ENCODE results near the gene COMT.

COMT gene

DNA sequence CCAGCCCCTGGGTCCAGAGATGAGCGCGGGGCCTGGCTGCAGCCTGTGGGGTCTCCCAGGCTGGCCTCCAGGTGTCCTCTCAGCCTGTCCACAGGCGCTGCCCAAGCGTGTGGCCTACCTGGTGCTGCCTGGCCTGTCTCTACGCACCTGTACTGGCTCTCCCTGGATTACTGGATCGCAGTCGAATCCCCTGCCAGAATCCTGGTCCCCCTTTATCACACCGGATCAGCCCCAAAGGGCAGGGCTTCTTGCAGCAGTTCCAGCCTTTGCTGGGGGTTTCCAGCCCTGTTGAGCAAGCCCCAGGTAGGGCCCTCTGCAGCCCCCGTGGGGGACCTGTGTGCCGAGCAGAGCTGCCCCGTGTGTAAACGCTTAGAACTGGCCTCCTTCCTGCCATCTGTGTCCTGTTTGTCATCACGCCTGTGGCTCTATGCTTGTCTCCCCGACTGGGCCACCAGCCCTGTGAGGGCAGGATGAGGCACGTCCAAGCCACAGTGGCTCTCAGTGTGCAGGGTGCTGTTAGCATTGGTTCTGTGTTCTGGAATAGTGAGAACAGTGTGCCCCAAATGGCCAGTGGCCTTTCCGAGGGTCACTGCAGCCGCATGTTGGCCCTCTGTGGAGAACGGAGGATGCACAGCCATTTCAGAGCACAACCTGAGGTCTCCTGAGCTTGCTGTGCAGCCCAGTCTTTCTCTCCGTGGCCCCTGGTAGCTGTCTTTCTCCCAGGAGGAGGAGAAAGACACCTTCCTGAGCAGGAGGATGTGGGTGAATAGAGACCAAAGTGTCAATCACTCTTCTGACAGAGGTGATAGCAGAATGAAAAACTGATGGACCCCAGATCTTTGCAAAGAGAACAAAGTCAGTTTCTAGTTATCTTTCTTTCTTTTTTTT is 13.9 kb downstream of the COMT start:
- DNase-seq (ENCODE audit: low read depth in 1 of 2, low spot score in 1 of 2) = no peak

DNA sequence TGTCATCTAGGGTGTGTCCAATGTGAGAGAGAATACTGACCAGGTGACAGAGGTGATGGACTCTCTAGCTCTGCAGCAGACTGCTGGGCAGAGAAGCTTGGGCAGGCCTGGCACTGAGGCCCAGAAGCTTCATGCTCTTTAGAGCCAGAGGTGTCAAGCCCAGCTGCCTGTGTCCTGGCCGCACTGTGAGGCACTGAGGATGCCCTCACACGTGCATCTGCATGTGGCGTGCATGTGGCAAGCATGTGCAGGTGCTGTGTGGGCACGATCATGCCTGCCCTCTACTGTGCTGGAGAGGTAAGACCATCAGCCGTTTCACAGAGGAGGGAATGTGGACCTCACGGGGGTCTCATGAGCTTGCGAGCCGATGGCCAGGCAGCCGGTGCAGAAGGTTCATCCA is 15.9 kb downstream of the COMT start:
- DNase-seq (ENCODE audit: low read depth in 1 of 2, low spot score in 1 of 2) = no peak

DNA sequence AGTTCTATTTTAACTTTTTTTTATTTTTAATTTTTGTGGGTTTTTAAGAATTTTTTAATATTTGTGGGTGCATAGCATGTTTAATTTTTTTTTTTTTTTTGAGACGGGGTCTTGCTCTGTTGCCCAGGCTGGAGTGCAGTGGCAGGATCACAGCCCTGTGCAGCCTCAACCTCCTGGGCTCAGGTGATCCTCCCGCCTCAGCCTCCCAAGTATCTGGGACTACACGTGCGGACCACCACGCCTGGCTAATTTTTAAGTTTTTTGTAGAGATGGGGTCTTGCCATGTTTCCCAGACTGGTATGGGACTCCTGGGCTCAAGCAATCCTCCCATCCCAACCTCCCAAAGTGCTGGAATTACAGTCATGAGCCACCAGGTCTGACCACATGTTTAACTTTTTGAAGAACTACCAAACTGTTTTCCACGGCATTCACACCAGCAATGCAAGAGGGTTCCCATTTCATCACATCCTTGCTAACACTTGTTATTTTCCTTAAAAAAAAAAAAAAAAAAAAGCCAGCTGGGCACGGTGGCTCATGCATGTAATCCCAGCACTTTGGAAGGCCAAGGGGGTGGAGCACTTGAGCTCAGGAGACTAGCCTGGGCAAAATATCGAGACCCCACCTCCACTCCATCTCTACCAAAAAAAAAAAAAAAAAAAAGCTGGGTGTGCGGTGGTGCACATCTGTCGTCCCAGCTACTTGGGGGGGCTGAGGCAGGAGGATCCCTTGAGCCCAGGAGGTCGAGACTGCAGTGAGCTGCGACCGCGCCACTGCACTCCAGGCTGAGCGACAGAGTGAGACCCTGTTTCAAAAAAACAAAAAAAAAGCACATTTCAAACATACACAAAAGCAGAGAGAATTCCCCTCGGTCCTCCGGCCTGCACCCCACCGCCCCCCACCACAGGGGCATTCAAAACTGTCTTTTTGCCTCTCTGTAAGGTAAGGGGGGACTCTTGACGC is 16.8 kb downstream of the COMT start:
- no peak for DNase-seq (ENCODE audit: low read depth in 1 of 2, low spot score in 1 of 2)

DNA sequence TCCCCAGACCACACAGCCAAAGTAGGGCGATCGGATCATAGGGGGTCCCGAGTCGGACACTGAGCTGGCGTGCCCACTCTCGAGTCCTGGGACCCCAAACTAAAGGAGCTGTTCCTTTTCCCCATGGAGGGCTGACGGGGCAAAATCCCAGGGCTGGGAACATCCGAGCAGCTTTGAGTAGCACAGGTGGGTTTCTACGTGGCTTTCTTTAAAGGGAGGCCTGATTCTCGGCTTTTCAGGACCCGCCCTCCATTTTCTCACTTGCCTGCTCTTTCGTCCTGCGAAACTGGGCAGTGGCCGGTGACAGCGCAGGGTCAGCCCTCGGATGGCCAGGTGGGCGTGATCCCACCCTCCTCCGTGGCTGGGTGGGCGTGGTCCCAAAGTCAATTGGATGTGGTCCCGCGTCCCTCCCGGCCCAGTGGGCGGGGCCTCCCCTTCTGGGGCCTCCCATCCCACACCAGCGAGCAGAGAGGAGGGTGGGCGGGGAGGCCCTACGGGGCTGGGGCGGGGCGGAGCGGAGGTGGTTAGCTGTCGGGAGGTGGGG is 17.5 kb downstream of the COMT start:
- no peak for DNase-seq (ENCODE audit: low read depth in 1 of 2, low spot score in 1 of 2)

DNA sequence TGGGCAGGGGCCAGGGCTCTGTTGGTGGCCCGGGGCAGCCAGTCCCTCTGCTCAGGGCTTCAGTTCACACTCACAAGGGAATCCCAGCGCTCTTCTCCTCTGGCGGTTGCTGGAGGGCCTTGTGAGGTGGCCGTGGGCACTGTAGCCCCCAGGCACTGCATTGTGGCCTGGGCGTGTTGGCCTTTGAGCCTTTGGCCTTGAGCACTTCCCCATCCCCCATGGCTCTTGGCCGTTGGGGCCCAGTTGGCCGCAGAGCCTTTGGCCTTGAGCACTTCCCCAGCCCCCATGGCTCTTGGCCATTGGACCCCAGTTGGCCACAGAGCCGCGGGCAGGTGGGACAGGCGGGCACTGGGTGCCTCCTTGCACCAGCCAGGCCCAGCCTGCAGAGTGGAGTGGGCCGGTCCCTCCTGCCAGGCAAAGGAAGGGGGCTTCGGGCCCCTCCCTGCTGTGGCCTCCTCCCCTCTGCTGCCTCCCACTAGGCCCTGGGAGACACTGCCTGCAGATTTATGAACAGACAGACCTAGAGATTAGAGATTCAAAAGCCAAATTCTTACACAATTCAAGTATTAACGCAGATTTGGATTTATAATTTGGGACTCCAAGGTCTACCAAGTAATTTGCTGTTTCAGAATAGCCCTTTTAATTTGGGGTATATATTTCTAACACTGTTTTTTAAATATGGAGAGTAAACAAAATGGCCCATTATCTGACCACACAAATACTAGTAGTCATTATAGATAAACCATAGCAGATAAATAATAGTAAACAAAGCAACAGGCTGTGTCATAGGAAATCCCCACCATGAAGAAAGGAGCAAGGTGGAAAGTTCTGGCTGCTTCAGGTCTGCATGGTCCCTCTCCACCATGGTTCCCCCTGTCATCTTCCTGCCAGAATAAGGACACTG is 18.3 kb downstream of the COMT start:
- DNase-seq (ENCODE audit: low read depth in 1 of 2, low spot score in 1 of 2) = no peak

DNA sequence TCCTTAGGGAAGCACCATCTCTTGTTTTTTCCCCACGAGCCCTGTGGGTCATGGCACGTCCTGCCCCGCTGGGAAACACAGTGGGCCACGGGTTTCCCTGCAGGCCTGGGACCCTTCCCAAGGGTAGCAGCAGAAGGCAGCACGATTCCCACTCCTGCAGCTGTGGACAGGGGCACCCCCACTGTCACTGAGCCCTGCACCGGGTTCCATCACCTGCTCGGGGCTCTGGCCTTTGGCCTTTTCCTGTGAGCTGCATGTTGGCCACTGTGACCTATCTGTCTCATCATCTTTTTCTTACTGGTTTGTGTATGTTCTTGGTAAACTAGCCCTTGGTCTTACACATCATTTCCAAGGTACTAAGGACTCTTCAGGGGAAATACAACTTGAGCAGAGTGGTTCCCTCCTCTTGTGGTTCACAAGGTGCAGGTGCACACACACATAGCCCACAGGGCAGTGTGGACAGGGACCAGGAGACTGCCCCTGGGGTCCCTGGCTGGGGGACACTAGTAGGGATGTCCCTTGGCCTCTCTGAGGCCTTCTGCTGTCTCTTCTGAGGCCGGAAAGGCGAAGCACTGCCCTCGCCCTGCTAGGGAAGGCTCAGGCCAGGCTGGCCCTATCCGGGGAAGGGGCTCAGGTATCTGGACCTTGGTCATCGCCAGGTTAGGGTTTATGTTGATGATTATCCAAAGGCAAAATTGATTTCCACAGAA is 19.1 kb downstream of the COMT start:
- no peak for DNase-seq (ENCODE audit: low read depth in 1 of 2, low spot score in 1 of 2)

DNA sequence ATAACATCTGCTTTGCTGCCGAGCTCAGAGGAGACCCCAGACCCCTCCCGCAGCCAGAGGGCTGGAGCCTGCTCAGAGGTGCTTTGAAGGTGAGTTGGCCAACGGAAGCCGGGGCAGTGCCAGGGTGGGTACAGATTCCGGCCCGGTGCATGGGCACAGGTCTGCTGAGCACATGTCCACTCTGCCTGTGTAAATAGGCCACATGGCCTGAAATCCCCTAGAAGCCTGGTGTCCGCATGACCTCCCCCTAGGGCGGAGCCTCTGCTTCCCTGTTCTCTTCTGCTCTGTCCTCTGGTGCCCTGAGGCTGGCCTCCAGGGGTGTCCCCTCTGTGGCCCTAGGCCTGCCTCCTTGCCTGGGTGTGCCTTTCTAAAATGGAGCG is 19.6 kb downstream of the COMT start:
- no peak for DNase-seq (ENCODE audit: low read depth in 1 of 2, low spot score in 1 of 2)

DNA sequence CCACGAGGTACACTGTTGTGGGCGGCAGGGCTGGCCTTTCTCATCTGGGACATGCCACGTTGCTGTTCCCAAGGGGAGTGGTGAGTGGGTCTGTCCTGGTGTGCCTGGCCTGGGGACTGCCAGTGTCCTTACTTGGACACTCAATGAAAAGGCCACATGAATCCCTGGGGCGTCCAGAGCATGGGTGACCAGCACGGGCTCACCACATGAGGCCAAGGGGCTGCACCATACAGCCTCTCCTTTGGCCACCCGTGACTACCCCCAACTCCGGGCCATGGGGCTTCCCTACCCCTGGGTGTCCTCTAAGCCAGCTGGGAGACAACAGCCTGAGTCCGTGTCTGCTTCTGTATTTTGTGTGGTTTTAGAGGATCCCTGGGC is 20.3 kb downstream of the COMT start:
- DNase-seq (ENCODE audit: low read depth in 1 of 2, low spot score in 1 of 2) = no peak

DNA sequence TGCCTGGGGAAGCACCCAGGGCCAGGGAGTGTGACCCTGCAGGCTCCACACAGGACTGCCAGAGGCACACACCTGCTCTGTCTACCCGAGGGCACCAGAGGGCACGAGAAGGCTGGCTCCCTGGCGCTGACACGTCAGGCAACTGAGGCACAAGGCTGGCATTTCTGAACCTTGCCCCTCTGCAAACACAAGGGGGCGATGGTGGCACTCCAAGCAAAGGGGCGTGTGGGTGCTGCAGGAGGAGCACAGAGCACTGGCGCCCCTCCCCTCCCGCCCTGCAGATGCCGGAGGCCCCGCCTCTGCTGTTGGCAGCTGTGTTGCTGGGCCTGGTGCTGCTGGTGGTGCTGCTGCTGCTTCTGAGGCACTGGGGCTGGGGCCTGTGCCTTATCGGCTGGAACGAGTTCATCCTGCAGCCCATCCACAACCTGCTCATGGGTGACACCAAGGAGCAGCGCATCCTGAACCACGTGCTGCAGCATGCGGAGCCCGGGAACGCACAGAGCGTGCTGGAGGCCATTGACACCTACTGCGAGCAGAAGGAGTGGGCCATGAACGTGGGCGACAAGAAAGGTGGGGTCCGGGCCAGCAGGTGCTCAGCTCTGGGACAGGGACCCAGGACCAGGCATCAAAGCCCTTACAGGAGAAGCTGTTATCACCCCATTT is 20.8 kb downstream of the COMT start:
- peak in 1 of 2 donors; percentile 48 for DNase-seq (ENCODE audit: low read depth in 1 of 2, low spot score in 1 of 2)

DNA sequence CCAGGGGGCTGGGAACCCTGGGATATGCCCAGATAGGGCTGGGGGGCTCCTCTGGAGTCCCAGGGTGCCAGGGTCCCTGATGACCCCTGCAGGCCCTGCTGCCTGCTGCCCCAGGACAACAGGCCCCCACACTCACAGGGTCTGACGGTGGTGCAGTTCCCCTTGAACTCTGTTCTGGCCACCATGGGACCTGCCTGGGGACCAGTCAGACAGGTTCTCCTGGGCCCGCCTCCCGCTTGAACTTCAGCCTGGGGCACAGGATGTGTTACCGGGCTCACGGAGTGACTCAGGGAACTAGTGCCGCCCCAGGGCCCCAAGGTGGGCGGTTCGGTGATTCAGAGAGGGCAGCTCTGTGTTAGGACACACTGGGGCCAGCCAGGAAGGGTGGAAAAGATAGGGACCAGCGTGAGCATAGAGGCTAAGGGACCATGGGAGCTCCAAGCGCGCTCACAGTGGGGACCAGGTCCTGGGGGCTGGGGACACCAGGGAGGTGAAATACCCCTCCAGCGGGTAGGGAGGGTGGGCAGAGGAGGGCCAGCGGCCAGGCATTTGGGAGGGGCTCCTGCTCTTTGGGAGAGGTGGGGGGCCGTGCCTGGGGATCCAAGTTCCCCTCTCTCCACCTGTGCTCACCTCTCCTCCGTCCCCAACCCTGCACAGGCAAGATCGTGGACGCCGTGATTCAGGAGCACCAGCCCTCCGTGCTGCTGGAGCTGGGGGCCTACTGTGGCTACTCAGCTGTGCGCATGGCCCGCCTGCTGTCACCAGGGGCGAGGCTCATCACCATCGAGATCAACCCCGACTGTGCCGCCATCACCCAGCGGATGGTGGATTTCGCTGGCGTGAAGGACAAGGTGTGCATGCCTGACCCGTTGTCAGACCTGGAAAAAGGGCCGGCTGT is 21.6 kb downstream of the COMT start:
- no peak for DNase-seq (ENCODE audit: low read depth in 1 of 2, low spot score in 1 of 2)

DNA sequence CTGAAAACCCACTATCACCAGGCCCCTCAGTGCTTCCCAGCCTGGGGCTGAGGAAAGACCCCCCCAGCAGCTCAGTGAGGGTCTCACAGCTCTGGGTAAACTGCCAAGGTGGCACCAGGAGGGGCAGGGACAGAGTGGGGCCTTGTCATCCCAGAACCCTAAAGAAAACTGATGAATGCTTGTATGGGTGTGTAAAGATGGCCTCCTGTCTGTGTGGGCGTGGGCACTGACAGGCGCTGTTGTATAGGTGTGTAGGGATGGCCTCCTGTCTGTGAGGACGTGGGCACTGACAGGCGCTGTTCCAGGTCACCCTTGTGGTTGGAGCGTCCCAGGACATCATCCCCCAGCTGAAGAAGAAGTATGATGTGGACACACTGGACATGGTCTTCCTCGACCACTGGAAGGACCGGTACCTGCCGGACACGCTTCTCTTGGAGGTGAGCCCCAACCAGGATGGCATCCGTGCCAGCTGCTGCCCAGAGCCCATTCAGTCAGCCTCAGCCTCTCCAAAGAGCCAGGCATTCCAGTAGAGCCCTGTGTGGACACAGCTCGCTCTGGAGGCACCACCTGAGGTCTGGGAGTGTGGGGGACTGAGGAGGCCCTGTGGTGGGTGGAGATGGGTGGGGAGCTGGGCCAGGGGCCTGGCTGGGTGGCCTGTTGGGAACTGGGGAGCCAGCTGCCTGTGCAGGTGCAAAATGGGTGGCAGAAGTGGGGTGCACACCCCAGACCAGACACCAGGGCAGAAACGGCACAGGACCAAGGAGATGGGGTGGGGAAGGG is 22.5 kb downstream of the COMT start:
- no peak for DNase-seq (ENCODE audit: low read depth in 1 of 2, low spot score in 1 of 2)

DNA sequence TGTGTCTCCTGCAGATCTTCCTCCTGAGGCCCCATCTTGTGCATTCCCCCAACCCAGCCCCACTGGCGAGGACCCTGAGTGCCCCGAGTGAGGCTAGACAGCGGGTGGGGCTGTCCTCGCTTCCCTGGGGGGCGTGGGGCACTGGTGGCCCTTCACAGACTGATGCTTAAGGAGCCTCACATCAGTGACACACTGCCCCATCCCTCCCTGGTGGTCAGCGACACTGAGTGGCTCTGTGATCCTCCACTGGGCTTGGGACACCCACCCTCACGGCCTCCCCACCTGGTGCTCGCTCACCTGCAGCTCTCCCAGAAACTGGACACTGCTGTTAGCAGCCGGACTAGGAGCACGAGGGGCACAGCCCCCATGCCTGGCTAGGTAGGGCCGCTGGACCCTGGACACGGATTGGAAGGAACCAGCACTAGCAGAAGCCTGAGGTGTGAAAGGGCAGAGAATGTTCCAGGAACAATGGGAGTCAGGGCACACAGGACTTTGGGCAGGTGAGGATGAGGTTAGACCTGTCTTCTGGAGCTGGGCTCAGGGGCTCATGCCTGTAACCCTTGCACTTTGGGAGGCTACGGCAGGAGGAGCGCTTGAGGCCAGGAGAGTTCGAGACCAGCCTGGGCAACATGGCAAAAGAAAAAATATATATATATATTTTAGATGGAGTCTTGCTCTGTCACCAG is 23.3 kb downstream of the COMT start:
- no peak for DNase-seq (ENCODE audit: low read depth in 1 of 2, low spot score in 1 of 2)

DNA sequence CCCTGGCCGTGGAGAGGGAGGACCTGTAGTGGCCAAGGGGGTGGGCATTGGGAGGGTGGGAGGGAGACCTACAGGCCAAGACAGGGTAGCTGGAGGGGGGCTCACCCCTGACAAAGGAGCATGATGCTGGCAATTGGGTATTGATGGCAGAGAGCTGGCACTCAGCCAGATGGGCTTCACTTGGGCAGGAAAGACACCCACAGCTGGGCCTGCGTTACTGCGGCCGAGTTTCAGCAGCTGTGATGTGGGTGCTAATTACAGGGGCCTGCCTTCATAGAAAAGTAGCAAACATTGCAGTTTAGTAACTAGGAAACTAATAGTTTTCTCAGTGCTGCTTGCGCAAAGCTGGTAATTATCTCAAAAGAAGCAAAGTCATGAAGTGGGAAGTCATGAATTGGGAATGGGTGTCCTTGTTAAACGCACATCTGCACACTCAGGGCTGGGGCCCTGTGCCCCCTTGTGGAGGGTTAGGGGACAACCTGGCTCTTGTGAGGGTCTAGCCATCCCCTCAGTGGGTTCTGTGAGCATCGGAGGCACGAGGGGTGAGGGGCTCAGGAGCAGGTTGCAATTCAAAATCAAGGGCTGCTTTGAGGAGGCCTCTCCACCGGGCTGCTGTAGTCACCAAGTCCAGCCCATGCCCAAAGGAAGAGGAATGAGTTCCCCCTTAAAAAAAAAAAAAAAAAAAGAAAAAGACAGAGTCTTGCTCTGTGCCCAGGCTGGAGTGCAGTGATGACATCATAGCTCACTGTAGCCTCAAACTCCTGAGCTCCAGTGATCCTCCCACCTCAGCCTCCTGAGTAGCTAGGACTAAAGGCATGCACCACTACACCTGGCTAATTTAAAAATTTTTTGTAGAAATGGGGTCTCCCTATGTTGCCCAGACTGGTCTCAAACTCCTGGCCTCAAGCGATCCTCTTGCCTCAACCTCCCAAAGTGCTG is 24.5 kb downstream of the COMT start:
- no peak for DNase-seq (ENCODE audit: low read depth in 1 of 2, low spot score in 1 of 2)

DNA sequence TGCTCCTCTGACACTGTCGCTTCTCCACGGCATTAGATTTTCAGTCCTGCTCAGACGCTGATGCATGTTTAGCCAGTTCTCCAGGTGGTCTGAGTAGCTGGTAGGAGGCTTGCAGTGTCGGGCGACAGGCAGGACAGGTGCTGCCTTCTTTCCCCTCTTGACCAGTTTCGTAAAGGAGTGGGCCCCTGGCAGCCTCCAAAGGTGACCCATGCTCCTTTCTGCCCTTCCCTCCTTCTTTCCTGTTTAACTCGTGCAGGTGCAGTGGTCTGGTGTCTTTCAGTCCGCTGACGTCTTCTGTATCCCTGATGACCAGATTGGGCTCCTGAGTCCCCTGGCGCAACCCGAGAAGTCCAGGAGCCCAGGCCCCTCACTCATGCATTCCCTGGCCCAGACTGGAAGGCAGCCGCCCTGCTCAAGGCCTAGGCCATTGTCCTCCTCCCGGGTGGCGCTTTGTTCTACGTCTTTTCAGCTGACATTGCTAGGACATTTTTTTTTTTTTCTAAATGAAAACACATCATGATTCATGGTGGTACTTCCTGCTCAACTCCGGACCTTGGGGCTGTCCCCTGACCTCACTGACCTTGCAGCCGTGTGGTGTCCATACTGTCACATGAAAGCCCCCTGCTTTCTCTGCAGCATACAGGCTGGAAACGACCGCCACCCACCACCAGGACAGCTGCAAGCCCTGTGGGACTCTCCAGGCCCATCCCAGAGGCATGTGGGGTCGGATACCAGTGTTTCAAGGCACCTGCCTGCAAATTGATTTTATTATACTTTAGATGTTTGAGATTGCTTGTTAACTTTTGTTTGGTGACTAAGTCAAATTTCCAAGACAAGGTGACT is 25.6 kb downstream of the COMT start:
- DNase-seq (ENCODE audit: low read depth in 1 of 2, low spot score in 1 of 2) = no peak

DNA sequence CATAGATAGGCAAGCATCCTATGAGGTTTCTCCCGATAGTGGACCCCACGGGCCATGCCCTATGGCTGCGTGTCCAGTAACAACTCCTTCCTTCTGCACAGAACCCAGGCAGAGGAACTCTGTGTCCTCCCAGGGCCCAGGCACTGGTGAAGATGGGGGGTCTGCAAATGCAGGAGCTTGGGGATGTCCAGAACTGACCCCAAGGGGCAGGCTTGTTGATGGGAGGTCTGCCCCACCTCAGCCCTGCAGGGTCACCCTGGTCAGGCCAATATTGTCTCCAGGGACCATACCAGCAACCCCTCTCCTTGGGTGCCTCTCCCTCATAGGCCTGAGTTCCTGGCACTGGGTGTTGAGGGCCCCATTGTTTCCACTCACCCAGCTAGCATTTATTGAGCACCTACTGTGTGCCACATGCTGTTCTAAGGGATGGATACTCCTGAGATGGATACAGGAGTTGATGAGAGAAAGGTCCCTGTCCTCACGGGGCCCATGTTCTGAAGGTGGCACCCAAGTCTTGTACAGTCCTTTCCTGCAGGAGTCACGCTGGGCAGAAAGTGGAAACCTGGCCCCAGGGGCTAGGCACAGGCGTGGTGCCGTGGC is 26.4 kb downstream of the COMT start:
- no peak for DNase-seq (ENCODE audit: low read depth in 1 of 2, low spot score in 1 of 2)

Measured in activated T-helper 1 cell treated with anti-CD3 and anti-CD28 coated beads, Interleukin-2, amount 50 U/mL, for 16 hours (primary cell).